ENCODE measurements around the gene CALCR. TPM values are rescaled to one million over a fixed set of nuclear protein-coding genes. Genes with fewer than 3 reads are reported as not detected.

Gene CALCR
- total RNA-seq, 2 experiments from 2014 or later: not detected

DNA sequence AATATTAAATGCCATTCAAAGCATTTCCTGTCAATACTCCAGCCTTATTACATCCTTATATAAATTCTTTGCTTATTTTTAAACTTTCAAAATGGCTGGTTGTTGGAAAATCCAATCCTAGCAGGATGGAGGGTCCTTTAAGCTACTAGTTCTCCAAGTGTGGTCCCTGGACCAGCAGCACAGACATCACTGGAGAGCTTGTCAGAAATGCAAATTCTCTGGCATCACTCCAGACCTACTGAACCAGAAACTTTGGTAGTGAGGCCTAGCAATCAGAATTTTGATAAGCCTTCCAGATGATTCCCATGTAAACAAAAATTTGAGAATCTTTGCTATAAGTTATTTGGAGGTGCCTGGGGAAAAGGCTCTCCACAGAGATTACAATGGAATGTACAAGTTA, 43.8 kb downstream of the CALCR start:
- Histone ChIP-seq H2AFZ (ENCODE audit: low read length) (no peak overlapping the region), H3K36me3 (ENCODE audit: insufficient read depth, low read length) (no peaks in the 10 kb centered on the region), H3K27ac (ENCODE audit: low read depth, low read length, poor library complexity, severe bottlenecking) (no peak overlapping the region), H3K4me2 (ENCODE audit: low read length) (no peak overlapping the region), H3K9me3 (ENCODE audit: low read length) (no peaks in the 10 kb centered on the region), H3K9me2 (ENCODE audit: insufficient read depth, low read length) (no peaks in the 10 kb centered on the region), H4K20me1 (ENCODE audit: insufficient read depth, low read length) (no peaks in the 10 kb centered on the region), H3K4me1 (ENCODE audit: insufficient read depth, low read length, poor library complexity, severe bottlenecking) (no peaks in the 10 kb centered on the region), H3K4me3 (ENCODE audit: low read depth, low read length, poor library complexity, severe bottlenecking) (no peak overlapping the region), H3K79me2 (ENCODE audit: insufficient read depth, low read depth, low read length) (no peaks in the 10 kb centered on the region)
- BruUV-seq (replicated peaks): no TSS peak
- CTCF ChIA-PET (ENCODE audit: unreplicated experiment): no interaction called here
- no peak for DNase-seq (ENCODE audit: low spot score)
- intact Hi-C loops (cut with micrococcal nuclease; ENCODE audit: unreplicated experiment): no loop called here
- POLR2A ChIA-PET: interaction anchor here (0.7 kb wide), 2 partner anchors 8 to 105 kb away, joined by 3 read pairs; no protein-coding TSS in a partner anchor
- TF ChIP-seq, protein P1, sequence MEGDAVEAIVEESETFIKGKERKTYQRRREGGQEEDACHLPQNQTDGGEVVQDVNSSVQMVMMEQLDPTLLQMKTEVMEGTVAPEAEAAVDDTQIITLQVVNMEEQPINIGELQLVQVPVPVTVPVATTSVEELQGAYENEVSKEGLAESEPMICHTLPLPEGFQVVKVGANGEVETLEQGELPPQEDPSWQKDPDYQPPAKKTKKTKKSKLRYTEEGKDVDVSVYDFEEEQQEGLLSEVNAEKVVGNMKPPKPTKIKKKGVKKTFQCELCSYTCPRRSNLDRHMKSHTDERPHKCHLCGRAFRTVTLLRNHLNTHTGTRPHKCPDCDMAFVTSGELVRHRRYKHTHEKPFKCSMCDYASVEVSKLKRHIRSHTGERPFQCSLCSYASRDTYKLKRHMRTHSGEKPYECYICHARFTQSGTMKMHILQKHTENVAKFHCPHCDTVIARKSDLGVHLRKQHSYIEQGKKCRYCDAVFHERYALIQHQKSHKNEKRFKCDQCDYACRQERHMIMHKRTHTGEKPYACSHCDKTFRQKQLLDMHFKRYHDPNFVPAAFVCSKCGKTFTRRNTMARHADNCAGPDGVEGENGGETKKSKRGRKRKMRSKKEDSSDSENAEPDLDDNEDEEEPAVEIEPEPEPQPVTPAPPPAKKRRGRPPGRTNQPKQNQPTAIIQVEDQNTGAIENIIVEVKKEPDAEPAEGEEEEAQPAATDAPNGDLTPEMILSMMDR (conservative IDR thresholded peaks at IDR 0.05; ENCODE audit: low read length): no peak
- no peak for TF ChIP-seq EZH2phosphoT487 (IDR thresholded peaks at IDR 0.05; ENCODE audit: borderline replicate concordance, low read depth, low read length)

DNA sequence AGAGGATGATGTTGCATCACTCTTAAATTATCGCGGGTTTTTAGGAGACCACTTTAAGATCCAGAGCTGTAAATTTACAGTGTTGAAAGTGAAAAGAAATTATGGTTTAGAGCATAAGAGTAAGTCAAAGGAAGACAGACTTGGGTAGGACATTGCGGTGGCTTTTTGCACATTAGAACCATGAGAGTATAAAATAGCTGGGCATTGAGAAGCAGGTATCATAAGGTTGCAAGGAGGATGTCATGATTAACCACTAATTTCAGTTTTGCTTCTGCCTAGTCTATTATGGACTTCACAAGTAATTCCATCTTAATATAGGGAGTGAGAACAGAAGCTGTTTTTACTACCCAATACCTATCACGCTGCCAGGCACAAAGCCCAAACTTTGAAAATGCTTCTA, 57.7 kb downstream of the CALCR start:
- Histone ChIP-seq H3K9me2 (ENCODE audit: insufficient read depth, low read length) (no peaks in the 10 kb centered on the region), H3K9me3 (ENCODE audit: low read length) (no peaks in the 10 kb centered on the region), H3K4me2 (ENCODE audit: low read length) (no peak overlapping the region), H3K4me3 (ENCODE audit: low read depth, low read length, poor library complexity, severe bottlenecking) (no peak overlapping the region), H4K20me1 (ENCODE audit: insufficient read depth, low read length) (no peaks in the 10 kb centered on the region), H3K4me1 (ENCODE audit: insufficient read depth, low read length, poor library complexity, severe bottlenecking) (no peaks in the 10 kb centered on the region), H2AFZ (ENCODE audit: low read length) (no peak overlapping the region), H3K79me2 (ENCODE audit: insufficient read depth, low read depth, low read length) (no peaks in the 10 kb centered on the region), H3K27ac (ENCODE audit: low read depth, low read length, poor library complexity, severe bottlenecking) (no peak overlapping the region), H3K36me3 (ENCODE audit: insufficient read depth, low read length) (no peaks in the 10 kb centered on the region)
- TF ChIP-seq, protein P1 (conservative IDR thresholded peaks at IDR 0.05; ENCODE audit: low read length): no peak
- no peak for TF ChIP-seq EZH2phosphoT487 (IDR thresholded peaks at IDR 0.05; ENCODE audit: borderline replicate concordance, low read depth, low read length)
- intact Hi-C loops (cut with micrococcal nuclease; ENCODE audit: unreplicated experiment): no loop called here
- BruUV-seq (replicated peaks): no TSS peak
- CTCF ChIA-PET (ENCODE audit: unreplicated experiment): no interaction called here
- POLR2A ChIA-PET: no interaction called here
- no peak for DNase-seq (ENCODE audit: low spot score)

DNA sequence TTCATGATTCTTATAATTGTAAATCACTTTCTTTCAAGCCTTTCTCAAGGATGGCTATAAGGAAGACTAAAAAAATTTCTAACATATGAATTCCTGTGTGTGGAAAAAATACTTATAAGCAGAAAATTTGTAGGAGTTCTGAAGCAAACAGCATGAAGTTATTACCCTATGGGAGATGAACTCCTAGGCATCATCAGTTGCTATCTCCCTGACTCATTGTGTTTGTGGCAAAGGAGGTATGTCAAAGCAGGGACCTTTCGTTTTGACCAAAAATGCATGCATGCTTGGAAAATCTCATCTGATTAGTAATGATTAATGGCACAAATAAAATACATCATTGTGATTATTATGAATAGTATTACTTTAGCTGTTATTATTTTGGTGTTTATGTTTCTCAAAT, 59.4 kb downstream of the CALCR start:
- no peaks in the 10 kb centered on the region for H3K9me2 ChIP-seq (ENCODE audit: insufficient read depth, low read length)
- no peak overlapping the region for H3K4me3 ChIP-seq (ENCODE audit: low read depth, low read length, poor library complexity, severe bottlenecking)
- no peaks in the 10 kb centered on the region for H3K79me2 ChIP-seq (ENCODE audit: insufficient read depth, low read depth, low read length)
- ChIA-PET POLR2A (interaction anchor here (0.6 kb wide), 1 partner anchor 200 kb away, joined by 4 read pairs; no protein-coding TSS in a partner anchor), CTCF (ENCODE audit: unreplicated experiment) (no interaction called here)
- no peak for TF ChIP-seq EZH2phosphoT487 (IDR thresholded peaks at IDR 0.05; ENCODE audit: borderline replicate concordance, low read depth, low read length)
- TF ChIP-seq, protein P1 (conservative IDR thresholded peaks at IDR 0.05; ENCODE audit: low read length): no peak
- intact Hi-C loops (cut with micrococcal nuclease; ENCODE audit: unreplicated experiment): no loop called here
- no peak overlapping the region for H3K27ac ChIP-seq (ENCODE audit: low read depth, low read length, poor library complexity, severe bottlenecking)
- no TSS peak for BruUV-seq (replicated peaks)
- no peaks in the 10 kb centered on the region for H3K36me3 ChIP-seq (ENCODE audit: insufficient read depth, low read length)
- H3K9me3 ChIP-seq (ENCODE audit: low read length): no peaks in the 10 kb centered on the region
- H2AFZ ChIP-seq (ENCODE audit: low read length): no peak overlapping the region
- no peaks in the 10 kb centered on the region for H3K4me1 ChIP-seq (ENCODE audit: insufficient read depth, low read length, poor library complexity, severe bottlenecking)
- DNase-seq (ENCODE audit: low spot score): no peak
- H4K20me1 ChIP-seq (ENCODE audit: insufficient read depth, low read length): no peaks in the 10 kb centered on the region
- H3K4me2 ChIP-seq (ENCODE audit: low read length): no peak overlapping the region
